GM23248 (cell line): Measurements from ENCODE around the gene UNC5C. TPM values are rescaled to one million over a fixed set of nuclear protein-coding genes. Genes with fewer than 3 reads are reported as not detected.
"Not testable (repeated sequence)": the region's sequence is repeated elsewhere in the genome, so short reads cannot be mapped to it uniquely, and the experiment has no call there.

Source experiments
- DNase-seq: peaks from one replicate; pipeline ENCODE4 v3.0.0-alpha.2; 2015
- H2AFZ ChIP-seq: fragments of 200-600 bp; sonication (generic); 2 replicates; pipeline ENCODE4 v1.6.1; 2016; ENCODE audit warnings: antibody characterized with exemption
- H3F3A ChIP-seq: fragments of 200-600 bp; sonication (generic); 2 replicates; pipeline ENCODE4 v1.6.1; 2016; ENCODE audit warnings: mild to moderate bottlenecking, antibody characterized with exemption, mixed run types; ENCODE audit not compliant: insufficient read depth
- H3K27ac ChIP-seq: fragments of 200-600 bp; sonication (generic); 2 replicates; pipeline ENCODE4 v1.5.1; 2016; ENCODE audit warnings: mild to moderate bottlenecking
- H3K27me3 ChIP-seq: fragments of 200-600 bp; sonication (generic); replicated peaks from 2 replicates; pipeline ENCODE4 v1.6.1; 2016; ENCODE audit warnings: mild to moderate bottlenecking; ENCODE audit not compliant: insufficient read depth
- H3K36me3 ChIP-seq: fragments of 200-600 bp; sonication (generic); 2 replicates; pipeline ENCODE4 v1.6.1; 2016; ENCODE audit warnings: low read depth, mild to moderate bottlenecking
- H3K4me1 ChIP-seq: fragments of 200-600 bp; sonication (generic); 2 replicates; pipeline ENCODE4 v1.6.1; 2016; ENCODE audit warnings: mild to moderate bottlenecking; ENCODE audit not compliant: insufficient read depth
- H3K4me2 ChIP-seq: fragments of 200-600 bp; sonication (generic); one replicate; pipeline ENCODE4 v1.6.1; 2016; ENCODE audit warnings: mild to moderate bottlenecking; ENCODE audit not compliant: unreplicated experiment
- H3K4me3 ChIP-seq: fragments of 200-600 bp; sonication (generic); 2 replicates; pipeline ENCODE4 v1.5.1; 2016; ENCODE audit warnings: mild to moderate bottlenecking
- H3K79me2 ChIP-seq: fragments of 200-600 bp; sonication (generic); 2 replicates; pipeline ENCODE4 v1.6.1; 2016; ENCODE audit warnings: mild to moderate bottlenecking; ENCODE audit not compliant: insufficient read depth
- H3K9ac ChIP-seq: fragments of 200-600 bp; sonication (generic); 2 replicates; pipeline ENCODE4 v1.6.1; 2016; ENCODE audit warnings: mild to moderate bottlenecking
- H3K9me2 ChIP-seq: fragments of 200-600 bp; sonication (generic); 2 replicates; pipeline ENCODE4 v1.6.1; 2016; ENCODE audit warnings: mixed run types, mild to moderate bottlenecking, moderate library complexity; ENCODE audit not compliant: insufficient read depth
- H3K9me3 ChIP-seq: fragments of 200-600 bp; sonication (generic); one replicate; pipeline ENCODE4 v1.6.1; 2017; ENCODE audit warnings: low read depth
- H4K20me1 ChIP-seq: fragments of 200-600 bp; sonication (generic); 2 replicates; pipeline ENCODE4 v1.6.0; 2016; ENCODE audit not compliant: insufficient read depth
- EZH2 ChIP-seq: fragments of 200-600 bp; sonication (generic); IDR thresholded peaks from 2 replicates; pipeline ENCODE4 v1.6.1; 2018; ENCODE audit warnings: antibody characterized with exemption, mild to moderate bottlenecking; ENCODE audit not compliant: insufficient read depth, poor library complexity, severe bottlenecking
- EZH2phosphoT487 ChIP-seq: fragments of 200-600 bp; sonication (generic); IDR thresholded peaks from 2 replicates; pipeline ENCODE4 v1.6.1; 2018; ENCODE audit warnings: antibody characterized with exemption, moderate library complexity, mild to moderate bottlenecking, low read depth; ENCODE audit not compliant: insufficient read depth
- WGBS, 2 experiments: methylation state at CpG; one replicate each; pipeline ENCODE4 v1.1.6; 2015 to 2017; ENCODE audit warnings: low lambda C conversion rate in 2 of 2, low coverage in 1 of 2; ENCODE audit errors: missing lambda C conversion rate in 2 of 2; 5-methylcytosine and 5-hydroxymethylcytosine counted together
- in situ Hi-C: fragments of 300-500 bp; cut with MboI; formaldehyde crosslinking; loops from 2 replicates; pipeline ENCODE4 v1.15.0; 2020
- polyA plus RNA-seq: library from polyadenylated mRNA; unstranded; fragments of >200 nt; fragmentation: Nextera tagmentation; extraction: Ambion mirVana; gene quantifications from 2 replicates; pipeline ENCODE4 v1.2.1, GENCODE V29; 2016
- total RNA-seq: library from RNA; depleted of rRNA; stranded (reverse); fragments of >200 nt; shearing (Covaris generic); gene quantifications from 2 replicates; pipeline ENCODE4 v1.2.3, GENCODE V29; 2014

Gene UNC5C
- total and polyA plus RNA-seq, 2 experiments from 2014 or later, result not detected

GRCh38 chr4:95178938-95179337, 369.8 kb downstream of the UNC5C start:
- H3K9me3 ChIP-seq, result no peaks in the 10 kb centered on the region
- TF ChIP-seq EZH2 (no peak), EZH2phosphoT487 (no peak)
- H3K27ac ChIP-seq, result no peak overlapping the region
- no peaks in the 10 kb centered on the region for H3K27me3 ChIP-seq
- 63 to 72% methylated on average over 2 of the region's 2 CpGs for WGBS, 2 experiments
- peaks cover 7% of the 10 kb centered on the region; the same call in 1 of the 2 replicates for H3K4me1 ChIP-seq
- H3K9me2 ChIP-seq, result no peaks in the 10 kb centered on the region
- no peak overlapping the region for H3K9ac ChIP-seq
- H3K4me2 ChIP-seq, result no peak overlapping the region
- no peaks in the 10 kb centered on the region for H4K20me1 ChIP-seq
- no peaks in the 10 kb centered on the region for H3K36me3 ChIP-seq
- H2AFZ ChIP-seq, result no peak overlapping the region
- no peaks in the 10 kb centered on the region for H3K79me2 ChIP-seq
- no peak overlapping the region for H3K4me3 ChIP-seq
- no peak for DNase-seq
- in situ Hi-C loops, result no loop called here
- no peaks in the 10 kb centered on the region for H3F3A ChIP-seq

DNA sequence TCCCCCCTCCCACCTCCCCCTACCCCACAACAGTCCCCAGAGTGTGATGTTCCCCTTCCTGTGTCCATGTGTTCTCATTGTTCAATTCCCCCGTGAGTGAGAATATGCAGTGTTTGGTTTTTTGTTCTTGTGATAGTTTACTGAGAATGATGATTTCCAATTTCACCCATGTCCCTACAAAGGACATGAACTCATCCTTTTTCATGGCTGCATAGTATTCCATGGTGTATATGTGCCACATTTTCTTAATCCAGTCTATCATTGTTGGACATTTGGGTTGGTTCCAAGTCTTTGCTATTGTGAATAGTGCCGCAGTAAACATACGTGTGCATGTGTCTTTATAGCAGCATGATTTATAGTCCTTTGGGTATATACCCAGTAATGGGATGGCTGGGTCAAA, 377.4 kb downstream of the UNC5C start:
- in situ Hi-C loops, result loop anchor here (25.0 kb wide), 1 partner anchor 666 kb away; the partner anchor contains the start of gene PDHA2
- not testable (repeated sequence) for H3K27ac ChIP-seq, H3K9ac ChIP-seq, H3K9me2 ChIP-seq, H3K79me2 ChIP-seq, H3K4me3 ChIP-seq, H3K36me3 ChIP-seq, H3F3A ChIP-seq, H3K9me3 ChIP-seq, H4K20me1 ChIP-seq, DNase-seq, H3K4me2 ChIP-seq, H3K4me1 ChIP-seq, H3K27me3 ChIP-seq, H2AFZ ChIP-seq
- WGBS, 2 experiments, result 82 to 92% methylated on average over 1 of the region's 3 CpGs

GRCh38 chr4:95170176-95170575, 378.6 kb downstream of the UNC5C start:
- H3K27ac ChIP-seq, result no peak overlapping the region

DNA sequence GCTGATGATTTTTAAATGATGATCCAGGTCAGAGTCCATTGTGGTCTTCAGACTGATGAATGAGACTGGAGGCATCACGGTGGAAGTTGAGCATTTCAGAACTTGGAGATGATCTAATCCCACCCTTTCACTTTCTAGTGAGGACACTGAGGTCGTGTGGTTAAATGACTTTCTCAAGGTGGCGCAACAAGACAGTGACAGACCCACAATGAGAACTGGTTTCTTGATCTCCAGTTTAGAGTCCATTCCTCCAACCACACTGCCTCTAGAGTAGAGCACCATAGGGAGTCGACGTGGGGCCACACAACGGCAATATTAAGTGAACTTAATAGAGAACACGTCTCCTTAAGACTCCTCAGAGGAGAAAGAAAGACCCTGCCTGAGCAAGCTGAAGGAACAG, 381.0 kb downstream of the UNC5C start:
- Histone ChIP-seq H3K36me3 (no peaks in the 10 kb centered on the region), H3K4me1 (no peaks in the 10 kb centered on the region), H4K20me1 (no peaks in the 10 kb centered on the region), H3K9ac (no peak overlapping the region), H2AFZ (no peak overlapping the region), H3K4me3 (no peak overlapping the region), H3F3A (no peaks in the 10 kb centered on the region), H3K27ac (no peak overlapping the region), H3K27me3 (no peaks in the 10 kb centered on the region), H3K9me2 (no peaks in the 10 kb centered on the region), H3K4me2 (no peak overlapping the region), H3K79me2 (no peaks in the 10 kb centered on the region), H3K9me3 (no peaks in the 10 kb centered on the region)
- TF ChIP-seq EZH2 (no peak), EZH2phosphoT487 (no peak)
- peak; percentile 29 for DNase-seq
- WGBS, 2 experiments, result 71% methylated on average over 7 of the region's 7 CpGs
- in situ Hi-C loops, result loop anchor here (25.0 kb wide), 1 partner anchor 669 kb away; the partner anchor contains the start of gene PDHA2

More at GRCh38 chr4:95170176-95170575, 378.6 kb downstream of the UNC5C start:
- TF ChIP-seq EZH2 (no peak), EZH2phosphoT487 (no peak)
- no peak overlapping the region for H3K9ac ChIP-seq
- no peaks in the 10 kb centered on the region for H3K79me2 ChIP-seq
- no peaks in the 10 kb centered on the region for H3K36me3 ChIP-seq
- H3K9me3 ChIP-seq, result no peaks in the 10 kb centered on the region
- no peak for DNase-seq
- in situ Hi-C loops, result loop anchor here (25.0 kb wide), 1 partner anchor 667 kb away; the partner anchor contains the start of gene PDHA2
- no peak overlapping the region for H3K4me3 ChIP-seq
- H3K4me2 ChIP-seq, result no peak overlapping the region
- no peaks in the 10 kb centered on the region for H3K4me1 ChIP-seq
- H2AFZ ChIP-seq, result no peak overlapping the region
- H4K20me1 ChIP-seq, result no peaks in the 10 kb centered on the region
- no peaks in the 10 kb centered on the region for H3K27me3 ChIP-seq
- no peaks in the 10 kb centered on the region for H3K9me2 ChIP-seq
- WGBS, 2 experiments, result 78 to 80% methylated on average over 7 of the region's 7 CpGs
- H3F3A ChIP-seq, result no peaks in the 10 kb centered on the region
